Measurements from ENCODE around the gene EPHA6. TPM values are rescaled to one million over a fixed set of nuclear protein-coding genes. Genes with fewer than 3 reads are reported as not detected.
"Not testable (repeated sequence)": the region's sequence is repeated elsewhere in the genome, so short reads cannot be mapped to it uniquely, and the experiment has no call there.

Gene EPHA6
- polyA plus RNA-seq, 2 donors = 0.20 to 0.38 TPM

- Histone ChIP-seq H3K36me3 (ENCODE audit: control insufficient read depth in 2 of 2, insufficient read depth in 2 of 2, low read length in 1 of 2) (no peaks in the 10 kb centered on the region), H3K27ac (ENCODE audit: low read depth in 2 of 2, low read length in 1 of 2) (no peak overlapping the region), H3K4me3 (ENCODE audit: low read depth in 1 of 2, low read length in 2 of 2) (no peak overlapping the region), H3K4me1 (ENCODE audit: control insufficient read depth in 2 of 2, insufficient read depth in 2 of 2, low read length in 1 of 2) (no peaks in the 10 kb centered on the region), H3K9me3 (ENCODE audit: control insufficient read depth in 2 of 2, insufficient read depth in 1 of 2, low read depth in 1 of 2, low read length in 1 of 2) (peaks cover 0 to 5% of the 10 kb centered on the region in 2 donors), H3K27me3 (ENCODE audit: control insufficient read depth in 1 of 2, insufficient read depth in 2 of 2, low read length in 2 of 2) (no peaks in the 10 kb centered on the region)
- 94 to 96% methylated on average over 6 of the region's 6 CpGs for WGBS, 2 donors
These were observed 610.6 kb downstream of the EPHA6 start for GRCh38 chr3:97425002-97425401.

GRCh38 chr3:97430601-97431000 is 616.2 kb downstream of the EPHA6 start:
- H3K27ac ChIP-seq (ENCODE audit: low read depth in 2 of 2, low read length in 1 of 2) = no peak overlapping the region
- no peaks in the 10 kb centered on the region for H3K27me3 ChIP-seq (ENCODE audit: control insufficient read depth in 1 of 2, insufficient read depth in 2 of 2, low read length in 2 of 2)
- H3K9me3 ChIP-seq (ENCODE audit: control insufficient read depth in 2 of 2, insufficient read depth in 1 of 2, low read depth in 1 of 2, low read length in 1 of 2) = no peaks in the 10 kb centered on the region
- no peaks in the 10 kb centered on the region for H3K36me3 ChIP-seq (ENCODE audit: control insufficient read depth in 2 of 2, insufficient read depth in 2 of 2, low read length in 1 of 2)
- H3K4me1 ChIP-seq (ENCODE audit: control insufficient read depth in 2 of 2, insufficient read depth in 2 of 2, low read length in 1 of 2) = no peaks in the 10 kb centered on the region
- no peak overlapping the region for H3K4me3 ChIP-seq (ENCODE audit: low read depth in 1 of 2, low read length in 2 of 2)
- 71 to 80% methylated on average over 2 of the region's 2 CpGs for WGBS, 2 donors

- H3K4me3 ChIP-seq (ENCODE audit: low read depth in 1 of 2, low read length in 2 of 2) = no peak overlapping the region
- H3K27ac ChIP-seq (ENCODE audit: low read depth in 2 of 2, low read length in 1 of 2) = no peak overlapping the region
- H3K4me1 ChIP-seq (ENCODE audit: control insufficient read depth in 2 of 2, insufficient read depth in 2 of 2, low read length in 1 of 2) = no peaks in the 10 kb centered on the region
- H3K9me3 ChIP-seq (ENCODE audit: control insufficient read depth in 2 of 2, insufficient read depth in 1 of 2, low read depth in 1 of 2, low read length in 1 of 2) = no peaks in the 10 kb centered on the region
- WGBS, 2 donors = 49 to 50% methylated on average over 2 of the region's 2 CpGs
- no peaks in the 10 kb centered on the region for H3K27me3 ChIP-seq (ENCODE audit: control insufficient read depth in 1 of 2, insufficient read depth in 2 of 2, low read length in 2 of 2)
- no peaks in the 10 kb centered on the region for H3K36me3 ChIP-seq (ENCODE audit: control insufficient read depth in 2 of 2, insufficient read depth in 2 of 2, low read length in 1 of 2)
These were observed 618.5 kb downstream of the EPHA6 start for GRCh38 chr3:97432914-97433313.

- Histone ChIP-seq H3K27ac (ENCODE audit: low read depth in 2 of 2, low read length in 1 of 2) (no peak overlapping the region), H3K4me1 (ENCODE audit: control insufficient read depth in 2 of 2, insufficient read depth in 2 of 2, low read length in 1 of 2) (no peaks in the 10 kb centered on the region), H3K9me3 (ENCODE audit: control insufficient read depth in 2 of 2, insufficient read depth in 1 of 2, low read depth in 1 of 2, low read length in 1 of 2) (no peaks in the 10 kb centered on the region), H3K36me3 (ENCODE audit: control insufficient read depth in 2 of 2, insufficient read depth in 2 of 2, low read length in 1 of 2) (no peaks in the 10 kb centered on the region), H3K27me3 (ENCODE audit: control insufficient read depth in 1 of 2, insufficient read depth in 2 of 2, low read length in 2 of 2) (no peaks in the 10 kb centered on the region), H3K4me3 (ENCODE audit: low read depth in 1 of 2, low read length in 2 of 2) (no peak overlapping the region)
- 79 to 80% methylated on average over 1 of the region's 1 CpG for whole genome bisulfite sequencing, 2 donors
These were observed 623.7 kb downstream of the EPHA6 start for GRCh38 chr3:97438131-97438530.

- 82 to 92% methylated on average over 1 of the region's 1 CpG for WGBS, 2 donors
- Histone ChIP-seq H3K9me3 (ENCODE audit: control insufficient read depth in 2 of 2, insufficient read depth in 1 of 2, low read depth in 1 of 2, low read length in 1 of 2) (no peaks in the 10 kb centered on the region), H3K27me3 (ENCODE audit: control insufficient read depth in 1 of 2, insufficient read depth in 2 of 2, low read length in 2 of 2) (no peaks in the 10 kb centered on the region), H3K36me3 (ENCODE audit: control insufficient read depth in 2 of 2, insufficient read depth in 2 of 2, low read length in 1 of 2) (no peaks in the 10 kb centered on the region), H3K4me3 (ENCODE audit: low read depth in 1 of 2, low read length in 2 of 2) (no peak overlapping the region), H3K4me1 (ENCODE audit: control insufficient read depth in 2 of 2, insufficient read depth in 2 of 2, low read length in 1 of 2) (no peaks in the 10 kb centered on the region), H3K27ac (ENCODE audit: low read depth in 2 of 2, low read length in 1 of 2) (no peak overlapping the region)
These were observed 625.0 kb downstream of the EPHA6 start for GRCh38 chr3:97439373-97439772.

- Histone ChIP-seq H3K4me3 (ENCODE audit: low read depth in 1 of 2, low read length in 2 of 2) (no peak overlapping the region), H3K4me1 (ENCODE audit: control insufficient read depth in 2 of 2, insufficient read depth in 2 of 2, low read length in 1 of 2) (no peaks in the 10 kb centered on the region), H3K9me3 (ENCODE audit: control insufficient read depth in 2 of 2, insufficient read depth in 1 of 2, low read depth in 1 of 2, low read length in 1 of 2) (no peaks in the 10 kb centered on the region), H3K36me3 (ENCODE audit: control insufficient read depth in 2 of 2, insufficient read depth in 2 of 2, low read length in 1 of 2) (no peaks in the 10 kb centered on the region), H3K27ac (ENCODE audit: low read depth in 2 of 2, low read length in 1 of 2) (no peak overlapping the region), H3K27me3 (ENCODE audit: control insufficient read depth in 1 of 2, insufficient read depth in 2 of 2, low read length in 2 of 2) (no peaks in the 10 kb centered on the region)
- WGBS, 2 donors = 15 to 16% methylated on average over 1 of the region's 1 CpG
These were observed 649.6 kb downstream of the EPHA6 start for GRCh38 chr3:97464035-97464434.

GRCh38 chr3:97470481-97470880 is 656.1 kb downstream of the EPHA6 start:
- Histone ChIP-seq H3K4me3 (ENCODE audit: low read depth in 1 of 2, low read length in 2 of 2) (no peak overlapping the region), H3K36me3 (ENCODE audit: control insufficient read depth in 2 of 2, insufficient read depth in 2 of 2, low read length in 1 of 2) (no peaks in the 10 kb centered on the region), H3K27ac (ENCODE audit: low read depth in 2 of 2, low read length in 1 of 2) (no peak overlapping the region), H3K9me3 (ENCODE audit: control insufficient read depth in 2 of 2, insufficient read depth in 1 of 2, low read depth in 1 of 2, low read length in 1 of 2) (no peaks in the 10 kb centered on the region), H3K27me3 (ENCODE audit: control insufficient read depth in 1 of 2, insufficient read depth in 2 of 2, low read length in 2 of 2) (no peaks in the 10 kb centered on the region), H3K4me1 (ENCODE audit: control insufficient read depth in 2 of 2, insufficient read depth in 2 of 2, low read length in 1 of 2) (no peaks in the 10 kb centered on the region)
- WGBS, 2 donors = 53 to 63% methylated on average over 2 of the region's 2 CpGs

GRCh38 chr3:97479740-97480139 is 665.3 kb downstream of the EPHA6 start:
- Histone ChIP-seq H3K36me3 (ENCODE audit: control insufficient read depth in 2 of 2, insufficient read depth in 2 of 2, low read length in 1 of 2) (no peaks in the 10 kb centered on the region), H3K9me3 (ENCODE audit: control insufficient read depth in 2 of 2, insufficient read depth in 1 of 2, low read depth in 1 of 2, low read length in 1 of 2) (no peaks in the 10 kb centered on the region), H3K4me3 (ENCODE audit: low read depth in 1 of 2, low read length in 2 of 2) (no peak overlapping the region), H3K27ac (ENCODE audit: low read depth in 2 of 2, low read length in 1 of 2) (no peak overlapping the region), H3K27me3 (ENCODE audit: control insufficient read depth in 1 of 2, insufficient read depth in 2 of 2, low read length in 2 of 2) (no peaks in the 10 kb centered on the region), H3K4me1 (ENCODE audit: control insufficient read depth in 2 of 2, insufficient read depth in 2 of 2, low read length in 1 of 2) (no peaks in the 10 kb centered on the region)

- WGBS, 2 donors = 96 to 97% methylated on average over 23 to 29 of the region's 29 CpGs
- H3K4me1 ChIP-seq (ENCODE audit: control insufficient read depth in 2 of 2, insufficient read depth in 2 of 2, low read length in 1 of 2); H3K36me3 ChIP-seq (ENCODE audit: control insufficient read depth in 2 of 2, insufficient read depth in 2 of 2, low read length in 1 of 2); H3K4me3 ChIP-seq (ENCODE audit: low read depth in 1 of 2, low read length in 2 of 2); H3K27ac ChIP-seq (ENCODE audit: low read depth in 2 of 2, low read length in 1 of 2); H3K9me3 ChIP-seq (ENCODE audit: control insufficient read depth in 2 of 2, insufficient read depth in 1 of 2, low read depth in 1 of 2, low read length in 1 of 2); H3K27me3 ChIP-seq (ENCODE audit: control insufficient read depth in 1 of 2, insufficient read depth in 2 of 2, low read length in 2 of 2): not testable (repeated sequence)
These were observed 666.4 kb downstream of the EPHA6 start for GRCh38 chr3:97480696-97481289.

- Histone ChIP-seq H3K4me1 (ENCODE audit: control insufficient read depth in 2 of 2, insufficient read depth in 2 of 2, low read length in 1 of 2) (no peaks in the 10 kb centered on the region), H3K27me3 (ENCODE audit: control insufficient read depth in 1 of 2, insufficient read depth in 2 of 2, low read length in 2 of 2) (no peaks in the 10 kb centered on the region), H3K9me3 (ENCODE audit: control insufficient read depth in 2 of 2, insufficient read depth in 1 of 2, low read depth in 1 of 2, low read length in 1 of 2) (no peaks in the 10 kb centered on the region), H3K27ac (ENCODE audit: low read depth in 2 of 2, low read length in 1 of 2) (no peak overlapping the region), H3K4me3 (ENCODE audit: low read depth in 1 of 2, low read length in 2 of 2) (no peak overlapping the region), H3K36me3 (ENCODE audit: control insufficient read depth in 2 of 2, insufficient read depth in 2 of 2, low read length in 1 of 2) (no peaks in the 10 kb centered on the region)
- WGBS, 2 donors = 87 to 96% methylated on average over 26 of the region's 26 CpGs
These were observed 667.0 kb downstream of the EPHA6 start for GRCh38 chr3:97481416-97481815.
